DND-41 (cell line): ENCODE results near the gene UBXN1.

Experiments used
- ATAC-seq: fragments of 200-7000 bp; cut with Tn5 transposase; 3 replicates; pipeline ENCODE4 v1.9.1; 2021; ENCODE audit warnings: low read depth; ENCODE audit not compliant: insufficient read depth
- DNase-seq: peaks from one replicate; pipeline ENCODE4 v3.0.0-alpha.2; 2020
- H2AFZ ChIP-seq: 2 replicates; pipeline ENCODE4 v1.6.0; 2012; ENCODE audit warnings: low read depth, low read length
- H3K27ac ChIP-seq: 2 replicates; pipeline ENCODE4 v1.5.1; 2012; ENCODE audit warnings: low read length, inconsistent platforms
- H3K27me3 ChIP-seq: fragments of 200-600 bp; sonication (generic); 2 replicates; pipeline ENCODE4 v1.6.0; 2012; ENCODE audit warnings: low read length, mild to moderate bottlenecking, inconsistent platforms; ENCODE audit not compliant: insufficient read depth, poor library complexity
- H3K36me3 ChIP-seq: 2 replicates; pipeline ENCODE4 v1.5.1; 2012; ENCODE audit warnings: low read length, inconsistent platforms; ENCODE audit not compliant: insufficient read depth
- H3K4me1 ChIP-seq: 2 replicates; pipeline ENCODE4 v1.5.1; 2012; ENCODE audit warnings: mild to moderate bottlenecking, low read length; ENCODE audit not compliant: insufficient read depth
- H3K4me2 ChIP-seq: 2 replicates; pipeline ENCODE4 v1.6.0; 2012; ENCODE audit warnings: mild to moderate bottlenecking, moderate library complexity, low read length, inconsistent platforms; ENCODE audit not compliant: insufficient read depth
- H3K4me3 ChIP-seq, 2 experiments: fragments of 200-600 bp in 1 of 2; shearing (Covaris generic) in 1 of 2; 2 replicates each; pipeline ENCODE4 v1.5.1; 2012 to 2016; ENCODE audit warnings: inconsistent platforms in 2 of 2, low read length in 2 of 2, mild to moderate bottlenecking in 2 of 2, low read depth in 1 of 2, moderate library complexity in 1 of 2
- H3K79me2 ChIP-seq: 2 replicates; pipeline ENCODE4 v1.6.0; 2012; ENCODE audit warnings: low read length, inconsistent platforms; ENCODE audit not compliant: insufficient read depth
- H3K9ac ChIP-seq: 2 replicates; pipeline ENCODE4 v1.6.0; 2012; ENCODE audit warnings: low read depth, mild to moderate bottlenecking, inconsistent platforms, low read length, moderate library complexity
- H3K9me3 ChIP-seq: 2 replicates; pipeline ENCODE4 v1.5.1; 2012; ENCODE audit warnings: low read length, moderate library complexity, mild to moderate bottlenecking, inconsistent platforms; ENCODE audit not compliant: insufficient read depth, severe bottlenecking
- H4K20me1 ChIP-seq: 2 replicates; pipeline ENCODE4 v1.6.0; 2012; ENCODE audit warnings: low read length; ENCODE audit not compliant: insufficient read depth
- CTCF ChIP-seq: IDR thresholded peaks from 2 replicates; pipeline ENCODE4 v1.5.1; 2012; ENCODE audit warnings: borderline replicate concordance, low read length, moderate library complexity, mild to moderate bottlenecking; ENCODE audit not compliant: poor library complexity, severe bottlenecking; ENCODE audit errors: extremely low read depth
- EZH2 ChIP-seq: IDR thresholded peaks from 3 replicates; pipeline ENCODE4 v1.6.1; 2012; ENCODE audit warnings: borderline replicate concordance, low read depth, mild to moderate bottlenecking, moderate library complexity, low read length, inconsistent platforms; ENCODE audit not compliant: severe bottlenecking

The UBXN1 gene

GRCh38 chr11:62673196-62673525 is 5.7 kb downstream of the UBXN1 start:
- Histone ChIP-seq H3K4me2 (peak overlapping the region; percentile 82), H3K9me3 (no peaks in the 10 kb centered on the region), H3K36me3 (peaks cover 48% of the 10 kb centered on the region), H3K27ac (no peak overlapping the region), H4K20me1 (peaks cover 4% of the 10 kb centered on the region; the same call in 1 of the 2 replicates), H3K9ac (0 out of 2 replicates have a peak overlapping the region, but pooled peaks have one; percentile 90), H3K79me2 (peaks cover 78% of the 10 kb centered on the region), H3K4me3 (peak overlapping the region in 1 of 2 experiments; percentile 91; a peak in 1 of 4 replicates), H2AFZ (no peak overlapping the region), H3K27me3 (no peaks in the 10 kb centered on the region), H3K4me1 (peaks cover 60% of the 10 kb centered on the region)
- DNase-seq (no peak), ATAC-seq (no peak)
- no peak for TF ChIP-seq EZH2

- H3K9ac ChIP-seq = peak within 1 kb of the TSS; percentile 90
- H3K27me3 ChIP-seq = no peaks in the 10 kb centered on the region
- ATAC-seq (peak; percentile 88), DNase-seq (peak; percentile 85)
- H3K36me3 ChIP-seq = peaks cover 47% of the 10 kb centered on the region
- H3K79me2 ChIP-seq = peaks cover 78% of the 10 kb centered on the region
- H2AFZ ChIP-seq = peak within 1 kb of the TSS; percentile 81
- peaks cover 59% of the 10 kb centered on the region for H3K4me1 ChIP-seq
- peak within 1 kb of the TSS; percentile 94 for H3K27ac ChIP-seq
- H3K9me3 ChIP-seq = no peaks in the 10 kb centered on the region
- H4K20me1 ChIP-seq = peaks cover 4% of the 10 kb centered on the region; the same call in 1 of the 2 replicates
- TF ChIP-seq EZH2 (no peak), CTCF (no peak)
- peak within 1 kb of the TSS; percentile 77 to 91 for H3K4me3 ChIP-seq
- peak within 1 kb of the TSS; percentile 82 for H3K4me2 ChIP-seq
These were observed 7.1 kb downstream of the UBXN1 start, which contains the start of the genes LBHD1 and UQCC3 for GRCh38 chr11:62671608-62672389. TSS of gene LBHD1 (minus strand) at chr11:62672267. CDS start at chr11:62670031, 2,236 bp downstream. TSS of gene UQCC3 (plus strand) at chr11:62671673. CDS start at chr11:62671746, 73 bp downstream.

- no peak for TF ChIP-seq CTCF
- no peak for TF ChIP-seq EZH2
- H3K4me2 ChIP-seq = peak overlapping the region; percentile 82
- H3K4me1 ChIP-seq = peaks cover 59% of the 10 kb centered on the region
- H4K20me1 ChIP-seq = peaks cover 8% of the 10 kb centered on the region
- H3K36me3 ChIP-seq = peaks cover 47% of the 10 kb centered on the region
- peak overlapping the region; percentile 90 for H3K9ac ChIP-seq
- H3K9me3 ChIP-seq = no peaks in the 10 kb centered on the region
- H3K4me3 ChIP-seq = peak overlapping the region; percentile 77 to 91
- peaks cover 78% of the 10 kb centered on the region for H3K79me2 ChIP-seq
- H3K27me3 ChIP-seq = no peaks in the 10 kb centered on the region
- H2AFZ ChIP-seq = peak overlapping the region; percentile 81
- DNase-seq = no peak
- H3K27ac ChIP-seq = peak overlapping the region; percentile 94
- ATAC-seq = peak; percentile 23
These were observed 7.7 kb downstream of the UBXN1 start for GRCh38 chr11:62671236-62671607.

GRCh38 chr11:62669420-62670161 is 9.3 kb downstream of the UBXN1 start:
- no peaks in the 10 kb centered on the region for H3K9me3 ChIP-seq
- no peak overlapping the region for H3K4me3 ChIP-seq
- peaks cover 10% of the 10 kb centered on the region for H4K20me1 ChIP-seq
- ATAC-seq (no peak), DNase-seq (no peak)
- no peak overlapping the region for H2AFZ ChIP-seq
- H3K79me2 ChIP-seq = peaks cover 84% of the 10 kb centered on the region
- H3K27ac ChIP-seq = peak overlapping the region; percentile 38
- H3K4me2 ChIP-seq = peak overlapping the region; percentile 82; the same call in 1 of the 2 replicates
- TF ChIP-seq CTCF (no peak), EZH2 (no peak)
- peaks cover 68% of the 10 kb centered on the region for H3K4me1 ChIP-seq
- H3K36me3 ChIP-seq = peaks cover 44% of the 10 kb centered on the region
- H3K9ac ChIP-seq = peak overlapping the region; percentile 13; the same call in 1 of the 2 replicates
- H3K27me3 ChIP-seq = no peaks in the 10 kb centered on the region
